A673 (cell line): Measurements from ENCODE around the gene CCT2. TPM values are rescaled to one million over a fixed set of nuclear protein-coding genes. Genes with fewer than 3 reads are reported as not detected.

ENCODE experiments used
- BruUV-seq: library from RNA; stranded (reverse); fragments of 400-500 nt; replicated peaks from 2 replicates; lab custom pipeline; 2021; lab: Mats Ljungman, UMichigan
- CTCF ChIA-PET: fragments of 300-600 bp; sonication (Branson Sonifier 250); formaldehyde crosslinking; loops from one replicate; lab custom pipeline; 2022; ENCODE audit warnings: antibody characterized with exemption; lab: Charles Lee
- POLR2A ChIA-PET: fragments of 300-600 bp; sonication (Branson Sonifier 250); formaldehyde crosslinking; loops from one replicate; lab custom pipeline; 2022; ENCODE audit warnings: antibody characterized with exemption; ENCODE audit not compliant: low non-redundant PET; lab: Charles Lee
- DNase-seq: peaks from one replicate; pipeline ENCODE4 v3.0.0-alpha.2; 2015; ENCODE audit warnings: low spot score
- H3K27ac ChIP-seq: fragments of 200-600 bp; sonication (generic); 2 replicates; pipeline ENCODE4 v1.5.1; 2016; ENCODE audit warnings: mixed run types, low read depth, mild to moderate bottlenecking, mixed read lengths, antibody characterized with exemption, low read length; ENCODE audit not compliant: poor library complexity, severe bottlenecking
- H3K27me3 ChIP-seq: fragments of 200-600 bp; sonication (generic); replicated peaks from 2 replicates; pipeline ENCODE4 v1.6.1; 2017; ENCODE audit warnings: mixed run types, low read depth, mild to moderate bottlenecking, mixed read lengths, antibody characterized with exemption, low read length; ENCODE audit not compliant: insufficient read depth, poor library complexity
- H3K36me3 ChIP-seq: fragments of 200-600 bp; sonication (generic); 2 replicates; pipeline ENCODE4 v1.6.1; 2016; ENCODE audit warnings: mixed run types, mild to moderate bottlenecking, mixed read lengths, antibody characterized with exemption, low read length; ENCODE audit not compliant: insufficient read depth, poor library complexity, severe bottlenecking
- H3K4me1 ChIP-seq: fragments of 200-600 bp; sonication (generic); 2 replicates; pipeline ENCODE4 v1.6.1; 2017; ENCODE audit warnings: mixed run types, mild to moderate bottlenecking, mixed read lengths, antibody characterized with exemption, low read length; ENCODE audit not compliant: insufficient read depth, poor library complexity, severe bottlenecking
- H3K4me3 ChIP-seq: fragments of 200-600 bp; sonication (generic); 2 replicates; pipeline ENCODE4 v1.5.1; 2016; ENCODE audit warnings: low read depth, mixed run types, mild to moderate bottlenecking, mixed read lengths, low read length; ENCODE audit not compliant: poor library complexity, severe bottlenecking
- H3K9me3 ChIP-seq: fragments of 200-600 bp; sonication (generic); 2 replicates; pipeline ENCODE4 v1.6.1; 2016; ENCODE audit warnings: mixed run types, low read depth, mild to moderate bottlenecking, mixed read lengths, antibody characterized with exemption, low read length; ENCODE audit not compliant: poor library complexity, severe bottlenecking
- EZH2 ChIP-seq: fragments of 200-600 bp; sonication (generic); IDR thresholded peaks from 2 replicates; pipeline ENCODE4 v1.6.1; 2017; ENCODE audit warnings: borderline replicate concordance, low read depth, mild to moderate bottlenecking, mixed read lengths, antibody characterized with exemption, low read length; ENCODE audit not compliant: poor library complexity, severe bottlenecking
- intact Hi-C: fragments of 100-400 bp; cut with micrococcal nuclease; formaldehyde crosslinking; loops from one replicate; pipeline ENCODE4 v1.10.0; 2022; ENCODE audit not compliant: unreplicated experiment
- total RNA-seq: library from RNA; stranded (reverse); gene quantifications from 2 replicates; pipeline ENCODE4 v1.2.3, GENCODE V29; 2021
- TF ChIP-seq, protein P1 (sequence below): fragments of 300-800, 200-600 bp; sonication (generic); conservative IDR thresholded peaks from 2 replicates; pipeline ENCODE4 v1.5.1; 2017; ENCODE audit warnings: low read depth, mild to moderate bottlenecking, antibody characterized with exemption, low read length, moderate library complexity, mixed read lengths

Gene CCT2
- total RNA-seq, 1 experiment from 2014 or later: 566 TPM

DNA sequence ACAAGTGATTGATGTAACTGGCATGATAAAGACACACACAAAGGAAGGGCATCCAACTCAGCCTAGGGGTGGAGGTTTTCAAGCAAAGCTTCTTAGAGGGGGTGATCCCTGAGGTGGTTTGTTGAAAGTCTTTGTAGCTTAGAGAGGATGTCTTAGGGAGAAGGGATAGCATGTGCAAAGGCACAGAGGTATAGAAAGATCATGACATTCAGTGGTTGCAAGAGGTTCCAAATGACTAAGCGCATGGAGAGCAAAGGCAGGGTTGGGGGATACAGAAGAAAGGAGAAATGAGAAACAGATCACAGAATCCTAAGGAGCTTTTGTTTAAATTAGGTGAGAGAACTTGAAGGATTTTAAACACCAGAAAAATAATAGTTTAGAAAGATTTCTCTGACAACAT lies 5.2 kb upstream of the CCT2 start:
- Histone ChIP-seq H3K4me1 (no peaks in the 10 kb centered on the region), H3K9me3 (no peaks in the 10 kb centered on the region), H3K36me3 (no peaks in the 10 kb centered on the region), H3K27ac (no peak overlapping the region), H3K27me3 (no peaks in the 10 kb centered on the region), H3K4me3 (no peak overlapping the region)
- ChIA-PET CTCF (interaction anchor here (1.2 kb wide), 1 partner anchor 9 kb away, joined by 3 read pairs; no protein-coding TSS in a partner anchor), POLR2A (no interaction called here)
- BruUV-seq: no TSS peak
- intact Hi-C loops: no loop called here
- TF ChIP-seq, protein P1, sequence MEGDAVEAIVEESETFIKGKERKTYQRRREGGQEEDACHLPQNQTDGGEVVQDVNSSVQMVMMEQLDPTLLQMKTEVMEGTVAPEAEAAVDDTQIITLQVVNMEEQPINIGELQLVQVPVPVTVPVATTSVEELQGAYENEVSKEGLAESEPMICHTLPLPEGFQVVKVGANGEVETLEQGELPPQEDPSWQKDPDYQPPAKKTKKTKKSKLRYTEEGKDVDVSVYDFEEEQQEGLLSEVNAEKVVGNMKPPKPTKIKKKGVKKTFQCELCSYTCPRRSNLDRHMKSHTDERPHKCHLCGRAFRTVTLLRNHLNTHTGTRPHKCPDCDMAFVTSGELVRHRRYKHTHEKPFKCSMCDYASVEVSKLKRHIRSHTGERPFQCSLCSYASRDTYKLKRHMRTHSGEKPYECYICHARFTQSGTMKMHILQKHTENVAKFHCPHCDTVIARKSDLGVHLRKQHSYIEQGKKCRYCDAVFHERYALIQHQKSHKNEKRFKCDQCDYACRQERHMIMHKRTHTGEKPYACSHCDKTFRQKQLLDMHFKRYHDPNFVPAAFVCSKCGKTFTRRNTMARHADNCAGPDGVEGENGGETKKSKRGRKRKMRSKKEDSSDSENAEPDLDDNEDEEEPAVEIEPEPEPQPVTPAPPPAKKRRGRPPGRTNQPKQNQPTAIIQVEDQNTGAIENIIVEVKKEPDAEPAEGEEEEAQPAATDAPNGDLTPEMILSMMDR: no peak
- TF ChIP-seq EZH2: no peak
- DNase-seq: no peak

DNA sequence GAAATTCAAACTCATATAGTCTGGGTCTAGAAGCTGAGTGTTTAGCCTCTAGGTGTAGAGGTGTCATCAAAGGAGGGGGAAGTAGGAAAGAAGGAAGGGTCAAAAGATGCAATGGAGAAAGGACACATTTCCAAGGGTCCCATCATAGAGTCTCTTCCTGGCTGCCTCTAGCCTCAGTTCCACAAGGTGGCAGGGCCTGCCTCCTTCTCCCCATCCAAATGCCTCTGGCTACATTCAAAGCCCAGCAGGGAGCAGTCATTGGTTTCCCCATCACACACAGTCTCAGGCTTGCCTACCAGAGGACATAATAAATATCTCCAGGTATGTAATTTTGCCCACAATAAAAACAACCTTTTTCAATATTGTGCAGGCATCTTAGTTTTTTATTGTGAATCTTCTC lies 2.1 kb upstream of the CCT2 start:
- DNase-seq: peak; percentile 56
- intact Hi-C loops: no loop called here
- H3K9me3 ChIP-seq: no peaks in the 10 kb centered on the region
- ChIA-PET POLR2A (no interaction called here), CTCF (no interaction called here)
- no peak overlapping the region for H3K4me3 ChIP-seq
- no peak overlapping the region for H3K27ac ChIP-seq
- peaks cover 22% of the 10 kb centered on the region for H3K36me3 ChIP-seq
- TF ChIP-seq, protein P1: peak; percentile 48; the same call in 1 of the 2 replicates
- TF ChIP-seq EZH2: no peak
- no peaks in the 10 kb centered on the region for H3K27me3 ChIP-seq
- peaks cover 10% of the 10 kb centered on the region for H3K4me1 ChIP-seq
- BruUV-seq: no TSS peak

DNA sequence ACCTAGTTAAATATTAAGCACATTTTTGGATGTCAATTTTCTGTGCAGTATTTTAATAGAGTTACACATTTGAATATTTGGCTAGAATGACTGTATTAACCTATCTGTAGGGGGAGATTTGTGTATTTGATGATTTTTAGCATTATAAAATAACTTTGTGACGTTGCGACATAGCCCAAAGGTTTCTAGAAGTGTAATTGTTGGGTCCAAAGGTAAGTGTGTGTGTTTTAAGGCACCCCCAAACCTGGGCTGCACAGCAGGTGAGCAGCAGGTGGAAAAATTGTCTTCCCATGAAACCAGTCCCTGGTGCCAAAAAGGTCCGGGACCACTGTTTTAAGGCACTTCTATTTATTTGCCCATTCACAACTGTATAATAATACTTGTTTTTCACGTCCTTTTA lies 3.3 kb downstream of the CCT2 start:
- no TSS peak for BruUV-seq
- Histone ChIP-seq H3K4me3 (no peak overlapping the region), H3K36me3 (peaks cover 75% of the 10 kb centered on the region), H3K9me3 (no peaks in the 10 kb centered on the region), H3K4me1 (peaks cover 10% of the 10 kb centered on the region), H3K27me3 (no peaks in the 10 kb centered on the region), H3K27ac (no peak overlapping the region)
- TF ChIP-seq, protein P1: no peak
- no peak for TF ChIP-seq EZH2
- intact Hi-C loops: no loop called here
- POLR2A ChIA-PET: interaction anchor here (0.7 kb wide), 1 partner anchor 18 kb away, joined by 3 read pairs; no protein-coding TSS in a partner anchor
- CTCF ChIA-PET: no interaction called here
- no peak for DNase-seq
